ENCODE measurements around the gene BPTF.

DNA sequence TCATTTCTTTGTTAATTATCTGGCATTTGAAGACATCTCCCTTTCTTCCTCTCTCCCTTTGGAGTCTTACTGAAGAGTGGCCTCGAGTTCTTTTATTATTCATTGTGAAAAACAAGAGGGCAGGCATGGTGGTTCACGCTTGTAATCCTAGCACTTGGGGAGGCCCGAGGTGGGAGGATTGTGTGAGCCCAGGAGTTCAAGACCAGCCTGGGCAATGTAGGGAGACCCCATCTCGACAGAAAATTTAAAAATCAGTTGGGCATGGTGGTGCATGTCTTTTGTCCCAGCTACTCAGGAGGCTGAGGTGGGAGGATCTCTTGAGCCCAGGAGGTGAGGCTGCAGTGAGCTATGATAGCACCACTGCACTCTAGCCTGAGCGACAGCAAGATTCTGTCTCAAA lies 20.1 kb downstream of the BPTF start:
- no peak for TF ChIP-seq SP2 (IDR thresholded peaks at IDR 0.05; ENCODE audit: low read length)
- no peak for TF ChIP-seq RBBP5 (IDR thresholded peaks at IDR 0.05; ENCODE audit: borderline replicate concordance, low read depth, low read length)
- no peak for TF ChIP-seq HDAC2 (IDR thresholded peaks at IDR 0.05; ENCODE audit: borderline replicate concordance in 1 of 2, low read depth in 2 of 2, low read length in 2 of 2)
